ENCODE measurements around the gene IMPA2. TPM values are rescaled to one million over a fixed set of nuclear protein-coding genes. Genes with fewer than 3 reads are reported as not detected.

Gene IMPA2
- total and polyA plus RNA-seq, 2 of the 13 experiments (the other 11 are each of a cell fraction or from before 2014, with no cell fraction given): 37.8 to 71.8 TPM

DNA sequence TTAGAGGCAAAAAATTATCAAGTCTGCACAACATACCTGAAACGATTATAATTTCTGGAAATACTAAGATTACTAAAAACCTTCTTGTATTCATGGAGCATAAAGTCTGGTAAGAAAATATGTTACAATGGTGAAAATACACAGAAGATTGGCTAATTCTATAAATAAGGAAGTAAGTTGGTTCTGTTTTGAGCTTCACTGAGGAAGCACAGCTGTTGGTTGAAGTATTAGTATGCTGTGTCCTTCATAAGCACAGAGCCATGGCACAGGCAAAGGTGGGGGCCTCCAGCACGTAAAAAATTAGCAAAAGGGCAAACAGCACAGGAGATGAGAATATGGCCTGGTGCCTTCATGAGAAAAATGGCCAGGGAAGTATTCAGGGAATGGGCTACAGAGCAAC, 72.0 kb downstream of the IMPA2 start (continued):
- TF ChIP-seq, protein P1, sequence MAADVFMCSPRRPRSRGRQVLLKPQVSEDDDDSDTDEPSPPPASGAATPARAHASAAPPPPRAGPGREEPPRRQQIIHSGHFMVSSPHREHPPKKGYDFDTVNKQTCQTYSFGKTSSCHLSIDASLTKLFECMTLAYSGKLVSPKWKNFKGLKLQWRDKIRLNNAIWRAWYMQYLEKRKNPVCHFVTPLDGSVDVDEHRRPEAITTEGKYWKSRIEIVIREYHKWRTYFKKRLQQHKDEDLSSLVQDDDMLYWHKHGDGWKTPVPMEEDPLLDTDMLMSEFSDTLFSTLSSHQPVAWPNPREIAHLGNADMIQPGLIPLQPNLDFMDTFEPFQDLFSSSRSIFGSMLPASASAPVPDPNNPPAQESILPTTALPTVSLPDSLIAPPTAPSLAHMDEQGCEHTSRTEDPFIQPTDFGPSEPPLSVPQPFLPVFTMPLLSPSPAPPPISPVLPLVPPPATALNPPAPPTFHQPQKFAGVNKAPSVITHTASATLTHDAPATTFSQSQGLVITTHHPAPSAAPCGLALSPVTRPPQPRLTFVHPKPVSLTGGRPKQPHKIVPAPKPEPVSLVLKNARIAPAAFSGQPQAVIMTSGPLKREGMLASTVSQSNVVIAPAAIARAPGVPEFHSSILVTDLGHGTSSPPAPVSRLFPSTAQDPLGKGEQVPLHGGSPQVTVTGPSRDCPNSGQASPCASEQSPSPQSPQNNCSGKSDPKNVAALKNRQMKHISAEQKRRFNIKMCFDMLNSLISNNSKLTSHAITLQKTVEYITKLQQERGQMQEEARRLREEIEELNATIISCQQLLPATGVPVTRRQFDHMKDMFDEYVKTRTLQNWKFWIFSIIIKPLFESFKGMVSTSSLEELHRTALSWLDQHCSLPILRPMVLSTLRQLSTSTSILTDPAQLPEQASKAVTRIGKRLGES (CRISPR knock-in tag; IDR thresholded peaks at IDR 0.05; ENCODE audit: borderline replicate concordance): no peak
- TF ChIP-seq ETV6 (CRISPR knock-in tag; conservative IDR thresholded peaks at IDR 0.05) (no peak), MAFK (conservative IDR thresholded peaks at IDR 0.05 in 1 of 2, IDR thresholded peaks at IDR 0.05 in 1 of 2; ENCODE audit: low read length in 2 of 2) (no peak), ZNF468 (CRISPR knock-in tag; IDR thresholded peaks at IDR 0.05) (no peak), ZNF329 (CRISPR knock-in tag; IDR thresholded peaks at IDR 0.05; ENCODE audit: low read depth) (no peak), ZNF564 (CRISPR knock-in tag; IDR thresholded peaks at IDR 0.05) (no peak)
- TF ChIP-seq, protein P2, sequence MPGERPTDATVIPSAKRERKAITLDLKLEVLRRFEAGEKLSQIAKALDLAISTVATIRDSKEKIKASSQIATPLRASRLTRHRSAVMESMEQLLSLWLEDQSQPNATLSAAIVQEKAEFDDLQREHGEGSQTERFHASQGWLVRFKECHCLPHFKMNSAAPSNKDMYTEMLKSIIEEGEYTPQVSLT (CRISPR knock-in tag; IDR thresholded peaks at IDR 0.05; ENCODE audit: borderline replicate concordance, low read depth): no peak
- TF ChIP-seq, protein P3, sequence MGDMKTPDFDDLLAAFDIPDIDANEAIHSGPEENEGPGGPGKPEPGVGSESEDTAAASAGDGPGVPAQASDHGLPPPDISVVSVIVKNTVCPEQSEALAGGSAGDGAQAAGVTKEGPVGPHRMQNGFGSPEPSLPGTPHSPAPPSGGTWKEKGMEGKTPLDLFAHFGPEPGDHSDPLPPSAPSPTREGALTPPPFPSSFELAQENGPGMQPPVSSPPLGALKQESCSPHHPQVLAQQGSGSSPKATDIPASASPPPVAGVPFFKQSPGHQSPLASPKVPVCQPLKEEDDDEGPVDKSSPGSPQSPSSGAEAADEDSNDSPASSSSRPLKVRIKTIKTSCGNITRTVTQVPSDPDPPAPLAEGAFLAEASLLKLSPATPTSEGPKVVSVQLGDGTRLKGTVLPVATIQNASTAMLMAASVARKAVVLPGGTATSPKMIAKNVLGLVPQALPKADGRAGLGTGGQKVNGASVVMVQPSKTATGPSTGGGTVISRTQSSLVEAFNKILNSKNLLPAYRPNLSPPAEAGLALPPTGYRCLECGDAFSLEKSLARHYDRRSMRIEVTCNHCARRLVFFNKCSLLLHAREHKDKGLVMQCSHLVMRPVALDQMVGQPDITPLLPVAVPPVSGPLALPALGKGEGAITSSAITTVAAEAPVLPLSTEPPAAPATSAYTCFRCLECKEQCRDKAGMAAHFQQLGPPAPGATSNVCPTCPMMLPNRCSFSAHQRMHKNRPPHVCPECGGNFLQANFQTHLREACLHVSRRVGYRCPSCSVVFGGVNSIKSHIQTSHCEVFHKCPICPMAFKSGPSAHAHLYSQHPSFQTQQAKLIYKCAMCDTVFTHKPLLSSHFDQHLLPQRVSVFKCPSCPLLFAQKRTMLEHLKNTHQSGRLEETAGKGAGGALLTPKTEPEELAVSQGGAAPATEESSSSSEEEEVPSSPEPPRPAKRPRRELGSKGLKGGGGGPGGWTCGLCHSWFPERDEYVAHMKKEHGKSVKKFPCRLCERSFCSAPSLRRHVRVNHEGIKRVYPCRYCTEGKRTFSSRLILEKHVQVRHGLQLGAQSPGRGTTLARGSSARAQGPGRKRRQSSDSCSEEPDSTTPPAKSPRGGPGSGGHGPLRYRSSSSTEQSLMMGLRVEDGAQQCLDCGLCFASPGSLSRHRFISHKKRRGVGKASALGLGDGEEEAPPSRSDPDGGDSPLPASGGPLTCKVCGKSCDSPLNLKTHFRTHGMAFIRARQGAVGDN (CRISPR knock-in tag; IDR thresholded peaks at IDR 0.05): no peak
- TF ChIP-seq, protein P4, sequence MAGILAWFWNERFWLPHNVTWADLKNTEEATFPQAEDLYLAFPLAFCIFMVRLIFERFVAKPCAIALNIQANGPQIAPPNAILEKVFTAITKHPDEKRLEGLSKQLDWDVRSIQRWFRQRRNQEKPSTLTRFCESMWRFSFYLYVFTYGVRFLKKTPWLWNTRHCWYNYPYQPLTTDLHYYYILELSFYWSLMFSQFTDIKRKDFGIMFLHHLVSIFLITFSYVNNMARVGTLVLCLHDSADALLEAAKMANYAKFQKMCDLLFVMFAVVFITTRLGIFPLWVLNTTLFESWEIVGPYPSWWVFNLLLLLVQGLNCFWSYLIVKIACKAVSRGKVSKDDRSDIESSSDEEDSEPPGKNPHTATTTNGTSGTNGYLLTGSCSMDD (CRISPR knock-in tag; IDR thresholded peaks at IDR 0.05): no peak

Data from HepG2 (cell line).